GM12878 (cell line): Measurements from ENCODE around the gene SIGLEC6. TPM values are rescaled to one million over a fixed set of nuclear protein-coding genes. Genes with fewer than 3 reads are reported as not detected.

Source experiments
- ATAC-seq: fragments of 200-7000 bp; cut with Tn5 transposase; 3 replicates; pipeline ENCODE4 v1.9.1; 2020; ENCODE audit warnings: mild to moderate bottlenecking, moderate library complexity
- Bru-seq: library from RNA; stranded (reverse); fragments of 400-500 nt; gene quantifications from one replicate; lab custom pipeline; 2021; lab: Mats Ljungman, UMichigan
- BruChase-seq, 2 experiments: library from RNA; stranded (reverse); fragments of 400-500 nt; gene quantifications; one replicate each; lab custom pipeline; 2021; lab: Mats Ljungman, UMichigan
- BruUV-seq: library from RNA; stranded (reverse); fragments of 400-500 nt; replicated peaks from 2 replicates; lab custom pipeline; 2021; lab: Mats Ljungman, UMichigan
- CTCF ChIA-PET: fragments of 300-600 bp; sonication (Branson Sonifier 250); formaldehyde crosslinking; extraction: SDS; loops from one replicate; lab custom pipeline; 2021; ENCODE audit warnings: inconsistent platforms; lab: Yijun Ruan, JAX
- POLR2A ChIA-PET: fragments of 350-600 bp; formaldehyde crosslinking; extraction: SDS; loops from one replicate; lab custom pipeline; 2021; ENCODE audit warnings: inconsistent platforms; lab: Charles Lee
- RAD21 ChIA-PET: fragments of 300-600 bp; sonication (Branson Sonifier 250); formaldehyde crosslinking; loops from one replicate; lab custom pipeline; 2023; ENCODE audit warnings: antibody characterized with exemption; ENCODE audit not compliant: unreplicated experiment; lab: Charles Lee
- SMC1A ChIA-PET: fragments of 300-600 bp; sonication (Branson Sonifier 250); formaldehyde crosslinking; loops from one replicate; lab custom pipeline; 2023; ENCODE audit not compliant: unreplicated experiment, uncharacterized antibody; lab: Charles Lee
- DNase-seq: peaks from one replicate; pipeline ENCODE4 v3.0.0-alpha.2; 2011; ENCODE audit warnings: low read depth, low spot score
- FAIRE-seq: peaks from 3 replicates; lab custom pipeline; 2011; peaks lifted over from hg19 to GRCh38; lab: Jason Lieb, UNC
- H2AFZ ChIP-seq: 2 replicates; pipeline ENCODE4 v1.6.0; 2011; ENCODE audit warnings: low read depth, low read length, control low read depth; ENCODE audit not compliant: control insufficient read depth
- H3K27ac ChIP-seq: 2 replicates; pipeline ENCODE4 v1.5.1; 2011; ENCODE audit warnings: control low read depth; ENCODE audit not compliant: control insufficient read depth, insufficient read depth
- H3K27me3 ChIP-seq, 2 experiments: replicated peaks in 1 of 2; 2 replicates each; pipeline versions ENCODE4 v1.6.0 to v1.6.1; 2011; ENCODE audit warnings: low read length in 1 of 2; ENCODE audit not compliant: control insufficient read depth in 2 of 2, insufficient read depth in 2 of 2
- H3K36me3 ChIP-seq, 2 experiments: 2 replicates each; pipeline ENCODE4 v1.5.1; 2011; ENCODE audit warnings: low read length in 1 of 2; ENCODE audit not compliant: control insufficient read depth in 2 of 2, insufficient read depth in 2 of 2
- H3K4me1 ChIP-seq: 2 replicates; pipeline ENCODE4 v1.6.1; 2011; ENCODE audit warnings: mild to moderate bottlenecking, low read length, moderate library complexity, mixed read lengths; ENCODE audit not compliant: control insufficient read depth, insufficient read depth
- H3K4me2 ChIP-seq: 2 replicates; pipeline ENCODE4 v1.6.0; 2011; ENCODE audit warnings: control low read depth; ENCODE audit not compliant: control insufficient read depth, insufficient read depth
- H3K4me3 ChIP-seq: fragments of 200-600 bp; sonication (generic); 2 replicates; pipeline ENCODE4 v1.5.1; 2016
- H3K79me2 ChIP-seq: 2 replicates; pipeline ENCODE4 v1.6.0; 2011; ENCODE audit warnings: low read length; ENCODE audit not compliant: control insufficient read depth, insufficient read depth
- H3K9ac ChIP-seq: 2 replicates; pipeline ENCODE4 v1.8.0; 2011; ENCODE audit warnings: low read length, control low read depth, mixed read lengths; ENCODE audit not compliant: control insufficient read depth, insufficient read depth
- H3K9me3 ChIP-seq: replicated peaks from 3 replicates; pipeline ENCODE4 v1.5.1; 2011; ENCODE audit warnings: mild to moderate bottlenecking, low read length; ENCODE audit not compliant: control insufficient read depth, insufficient read depth
- H4K20me1 ChIP-seq: 2 replicates; pipeline ENCODE4 v1.6.0; 2011; ENCODE audit not compliant: control insufficient read depth, insufficient read depth
- ATF7 ChIP-seq: fragments of 450-650 bp; IDR thresholded peaks from 2 replicates; pipeline ENCODE4 v1.6.1; 2016; ENCODE audit warnings: low read depth, mild to moderate bottlenecking
- CBFB ChIP-seq: IDR thresholded peaks from 2 replicates; pipeline ENCODE4 v1.6.1; 2016; ENCODE audit warnings: antibody characterized with exemption, low read depth
- ETV6 ChIP-seq, 2 experiments: fragments of 450-650 bp in 1 of 2; IDR thresholded peaks in 1 of 2; conservative IDR thresholded peaks in 1 of 2; 2 replicates each; pipeline ENCODE4 v1.6.1; 2014; ENCODE audit warnings: antibody characterized with exemption in 1 of 2, borderline replicate concordance in 1 of 2, low read depth in 1 of 2, mild to moderate bottlenecking in 1 of 2, moderate library complexity in 1 of 2
- FOXM1 ChIP-seq: IDR thresholded peaks from 2 replicates; pipeline ENCODE4 v1.6.1; 2012; ENCODE audit warnings: low read depth, mild to moderate bottlenecking, inconsistent platforms, low read length, moderate library complexity
- MYC ChIP-seq: IDR thresholded peaks from 2 replicates; pipeline ENCODE4 v1.6.1; 2011; ENCODE audit warnings: mild to moderate bottlenecking, low read length, moderate library complexity, inconsistent platforms; ENCODE audit not compliant: insufficient read depth, insufficient replicate concordance, insufficient read length, severe bottlenecking
- PML ChIP-seq: IDR thresholded peaks from 2 replicates; pipeline ENCODE4 v1.6.1; 2012; ENCODE audit warnings: low read length, inconsistent platforms
- RAD21 ChIP-seq: IDR thresholded peaks from 2 replicates; pipeline ENCODE4 v1.6.1; 2011; ENCODE audit warnings: mild to moderate bottlenecking, low read depth, low read length, moderate library complexity; ENCODE audit not compliant: insufficient read depth
- RFX5 ChIP-seq: IDR thresholded peaks from 2 replicates; pipeline ENCODE4 v1.6.1; 2011; ENCODE audit warnings: low read depth, low read length, improper control_type of control experiment
- RUNX3 ChIP-seq: IDR thresholded peaks from 2 replicates; pipeline ENCODE4 v1.6.1; 2012; ENCODE audit warnings: low read length, inconsistent platforms
- SMARCA5 ChIP-seq: fragments of 450-650 bp; IDR thresholded peaks from 2 replicates; pipeline ENCODE4 v1.6.1; 2017; ENCODE audit warnings: mild to moderate bottlenecking
- TARDBP ChIP-seq: IDR thresholded peaks from 2 replicates; pipeline ENCODE4 v1.6.1; 2016; ENCODE audit warnings: borderline replicate concordance
- ZBED1 ChIP-seq: IDR thresholded peaks from 2 replicates; pipeline ENCODE4 v1.6.1; 2016; ENCODE audit warnings: borderline replicate concordance
- WGBS: methylation state at CpG from one replicate; pipeline ENCODE4 v1.1.6; 2016; ENCODE audit warnings: low lambda C conversion rate; ENCODE audit not compliant: insufficient replicate concordance, insufficient coverage; ENCODE audit errors: missing lambda C conversion rate; 5-methylcytosine and 5-hydroxymethylcytosine counted together
- in situ Hi-C: fragments of 300-500 bp; cut with MboI; formaldehyde crosslinking; loops from 9 replicates; pipeline ENCODE4 v1.14.3; 2018; ENCODE audit warnings: mixed read lengths
- intact Hi-C: fragments of 100-400 bp; cut with micrococcal nuclease; formaldehyde crosslinking; loops from one replicate; pipeline ENCODE4 v1.14.2; 2022; ENCODE audit not compliant: unreplicated experiment
- long read RNA-seq, 2 experiments: library from polyadenylated mRNA; unstranded; transcript quantifications; one replicate each; pipeline ENCODE4 v2.0.0, GENCODE V29; 2019 to 2020
- polyA minus RNA-seq, 3 experiments: library from RNA; depleted of rRNA, polyadenylated mRNA; stranded (reverse); fragments of >200 nt; gene quantifications; 2 replicates each; pipeline ENCODE4 v1.2.3, GENCODE V29; 2011
- polyA plus RNA-seq, 11 experiments: library from polyadenylated mRNA; depleted of rRNA in 4 of 11; unstranded in 6 of 11; stranded (reverse) in 5 of 11; fragments of >200 nt; fragmentation: Nextera tagmentation in 4 of 11; fragmentation: Illumina TruSeq in 1 of 11; extraction: Ambion mirVana in 4 of 11; extraction: Trizol in 1 of 11; gene quantifications; 1 replicate in 1 of 11; 2 replicates in 10 of 11; pipeline versions ENCODE4 v1.2.1 to v1.2.3, GENCODE V29; 2011 to 2016; ENCODE audit warnings: inconsistent platforms in 2 of 11, missing spikeins in 2 of 11, low read depth in 1 of 11
- total RNA-seq, 4 experiments: library from RNA; depleted of rRNA in 3 of 4; stranded (reverse); fragments of >200 nt in 3 of 4; fragmentation: Illumina TruSeq in 1 of 4; extraction: Trizol in 1 of 4; gene quantifications; 2 replicates each; pipeline versions ENCODE4 v1.2.1 to v1.2.3, GENCODE V29; 2013 to 2021
- TF ChIP-seq, protein P1 (sequence below): fragments of 450-650 bp; IDR thresholded peaks from 2 replicates; pipeline ENCODE4 v1.6.1; 2016; ENCODE audit warnings: mild to moderate bottlenecking
- TF ChIP-seq, protein P2 (sequence below), 3 experiments: IDR thresholded peaks in 2 of 3; conservative IDR thresholded peaks in 1 of 3; 2 replicates each; pipeline ENCODE4 v1.5.1; 2011; ENCODE audit warnings: low read depth in 3 of 3, low read length in 3 of 3, mild to moderate bottlenecking in 3 of 3, control low read depth in 2 of 3, moderate library complexity in 2 of 3, inconsistent platforms in 1 of 3, mixed read lengths in 1 of 3; ENCODE audit not compliant: control insufficient read depth in 2 of 3, insufficient read depth in 1 of 3; ENCODE audit errors: extremely low read depth in 1 of 3

Gene SIGLEC6
- total RNA-seq (2013; cell fraction: nucleolus; rRNA removed): 0.27 and 0.71 TPM in 2 replicates
- total RNA-seq (2014; rRNA removed) (0.34 and 0.54 TPM in 2 replicates), total RNA-seq (2014; rRNA removed; fragmentation: Illumina TruSeq; extraction: Trizol) (0.40 and 0.64 TPM in 2 replicates), total RNA-seq (2021) (0.31 and 0.45 TPM in 2 replicates), polyA plus RNA-seq (2011; rRNA removed) (0.08 TPM in 1 of 2 replicates, not detected in the other), polyA plus RNA-seq (2014; fragmentation: Illumina TruSeq; extraction: Trizol) (0.10 and 0.14 TPM in 2 replicates), polyA plus RNA-seq (2014; fragmentation: Nextera tagmentation; extraction: Ambion mirVana) (under 1 TPM in 1 of 2 experiments, not detected in 1; 0.13 TPM), polyA plus RNA-seq (2014; rRNA removed) (0.31 and 0.38 TPM in 2 replicates), polyA plus RNA-seq (2016; fragmentation: Nextera tagmentation; extraction: Ambion mirVana) (under 1 TPM in 1 of 2 experiments, not detected in 1; 0.23 TPM), polyA minus RNA-seq (2011; rRNA and poly(A)+ RNA removed) (0.10 TPM in 1 of 2 replicates, not detected in the other), Bru-seq, nascent RNA (percentile 10 among the genes with signal in this experiment), BruChase-seq, experiment 1, labeled RNA remaining after a 6-hour chase (not detected), BruChase-seq, experiment 2, labeled RNA remaining after a 2-hour chase (percentile 7 among the genes with signal in this experiment)
- not detected for polyA plus RNA-seq (2011; ENCODE audit: low read depth)
- polyA plus RNA-seq (2011; cell fraction: cytosol; rRNA removed): 0.06 and 0.10 TPM in 2 replicates
- 0.10 and 0.19 TPM in 2 replicates for polyA plus RNA-seq (2011; cell fraction: nucleus; rRNA removed)
- 0.23 and 0.24 TPM in 2 replicates for polyA plus RNA-seq (2012)
- polyA minus RNA-seq (2011; cell fraction: cytosol; rRNA and poly(A)+ RNA removed): not detected in 2 replicates
- not detected in 2 replicates for polyA minus RNA-seq (2011; cell fraction: nucleus; rRNA and poly(A)+ RNA removed)
- long read RNA-seq, experiment 1: 0 reads
- long read RNA-seq, experiment 2: 0 reads

- intact Hi-C loops (no loop called here), in situ Hi-C loops (no loop called here)
- Histone ChIP-seq H3K27me3 (no peaks in the 10 kb centered on the region), H3K4me3 (peak within 1 kb of the TSS; percentile 49; the same call in 1 of the 2 replicates), H2AFZ (no peak within 1 kb of the TSS; the same call in 1 of the 2 replicates), H3K4me1 (peaks cover 11% of the 10 kb centered on the region), H3K9ac (no peak within 1 kb of the TSS), H4K20me1 (no peaks in the 10 kb centered on the region), H3K4me2 (peak within 1 kb of the TSS; percentile 61), H3K79me2 (no peaks in the 10 kb centered on the region), H3K9me3 (no peaks in the 10 kb centered on the region), H3K36me3 (no peaks in the 10 kb centered on the region), H3K27ac (no peak within 1 kb of the TSS)
- peak; percentile 97 for ATAC-seq
- ChIA-PET RAD21 (interaction anchor here (1.2 kb wide), 1 partner anchor 125 kb away, joined by 3 read pairs; no protein-coding TSS in a partner anchor), POLR2A (no interaction called here), CTCF (interaction anchor here (1.3 to 3.5 kb wide), 2 partner anchors 17 to 128 kb away, joined by 4 to 22 read pairs; no protein-coding TSS in a partner anchor), SMC1A (interaction anchor here (1.2 kb wide), 1 partner anchor 16 kb away, joined by 4 read pairs; no protein-coding TSS in a partner anchor)
- DNase-seq: peak; percentile 25
- 13% methylated on average over 24 of the region's 25 CpGs for WGBS
- BruUV-seq: no TSS peak
- FAIRE-seq: peak; percentile 95
- TF ChIP-seq ZBED1 (no peak), CBFB (no peak), RUNX3 (peak; percentile 79), FOXM1 (no peak), RFX5 (no peak), ETV6 (conservative IDR thresholded peaks at IDR 0.05 in 1 of 2, IDR thresholded peaks at IDR 0.05 in 1 of 2; ENCODE audit: borderline replicate concordance in 1 of 2, low read depth in 1 of 2) (no peak), RAD21 (no peak), PML (no peak), TARDBP (no peak), ATF7 (no peak), MYC (no peak), SMARCA5 (no peak)
- TF ChIP-seq, protein P1, sequence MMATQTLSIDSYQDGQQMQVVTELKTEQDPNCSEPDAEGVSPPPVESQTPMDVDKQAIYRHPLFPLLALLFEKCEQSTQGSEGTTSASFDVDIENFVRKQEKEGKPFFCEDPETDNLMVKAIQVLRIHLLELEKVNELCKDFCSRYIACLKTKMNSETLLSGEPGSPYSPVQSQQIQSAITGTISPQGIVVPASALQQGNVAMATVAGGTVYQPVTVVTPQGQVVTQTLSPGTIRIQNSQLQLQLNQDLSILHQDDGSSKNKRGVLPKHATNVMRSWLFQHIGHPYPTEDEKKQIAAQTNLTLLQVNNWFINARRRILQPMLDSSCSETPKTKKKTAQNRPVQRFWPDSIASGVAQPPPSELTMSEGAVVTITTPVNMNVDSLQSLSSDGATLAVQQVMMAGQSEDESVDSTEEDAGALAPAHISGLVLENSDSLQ: no peak
- TF ChIP-seq, protein P2, sequence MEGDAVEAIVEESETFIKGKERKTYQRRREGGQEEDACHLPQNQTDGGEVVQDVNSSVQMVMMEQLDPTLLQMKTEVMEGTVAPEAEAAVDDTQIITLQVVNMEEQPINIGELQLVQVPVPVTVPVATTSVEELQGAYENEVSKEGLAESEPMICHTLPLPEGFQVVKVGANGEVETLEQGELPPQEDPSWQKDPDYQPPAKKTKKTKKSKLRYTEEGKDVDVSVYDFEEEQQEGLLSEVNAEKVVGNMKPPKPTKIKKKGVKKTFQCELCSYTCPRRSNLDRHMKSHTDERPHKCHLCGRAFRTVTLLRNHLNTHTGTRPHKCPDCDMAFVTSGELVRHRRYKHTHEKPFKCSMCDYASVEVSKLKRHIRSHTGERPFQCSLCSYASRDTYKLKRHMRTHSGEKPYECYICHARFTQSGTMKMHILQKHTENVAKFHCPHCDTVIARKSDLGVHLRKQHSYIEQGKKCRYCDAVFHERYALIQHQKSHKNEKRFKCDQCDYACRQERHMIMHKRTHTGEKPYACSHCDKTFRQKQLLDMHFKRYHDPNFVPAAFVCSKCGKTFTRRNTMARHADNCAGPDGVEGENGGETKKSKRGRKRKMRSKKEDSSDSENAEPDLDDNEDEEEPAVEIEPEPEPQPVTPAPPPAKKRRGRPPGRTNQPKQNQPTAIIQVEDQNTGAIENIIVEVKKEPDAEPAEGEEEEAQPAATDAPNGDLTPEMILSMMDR (IDR thresholded peaks at IDR 0.05 in 2 of 3, conservative IDR thresholded peaks at IDR 0.05 in 1 of 3; ENCODE audit: control insufficient read depth in 2 of 3, extremely low read depth in 1 of 3, insufficient read depth in 1 of 3, low read depth in 3 of 3, low read length in 3 of 3): no peak
These were observed at the start of gene SIGLEC6 for GRCh38 chr19:51531349-51532315. TSS of gene SIGLEC6 (minus strand) at chr19:51531670. CDS start at chr19:51531648, 22 bp downstream.
